AG08396 (cell line): ENCODE measurements around the gene LRFN4.

ENCODE experiments used
- DNase-seq: peaks from one replicate; pipeline ENCODE4 v3.0.0; 2012; ENCODE audit warnings: low spot score, mixed read lengths

The LRFN4 gene

GRCh38 chr11:66845143-66845875 is 11.6 kb upstream of the LRFN4 start:
- no peak for DNase-seq

GRCh38 chr11:66845876-66846212 is 11.0 kb upstream of the LRFN4 start:
- no peak for DNase-seq

- no peak for DNase-seq
Observed at GRCh38 chr11:66846671-66847091, 10.2 kb upstream of the LRFN4 start.

- DNase-seq, result no peak
Observed at GRCh38 chr11:66847461-66848232, 9.2 kb upstream of the LRFN4 start.

- DNase-seq, result no peak
Observed at GRCh38 chr11:66848671-66849500, 8.0 kb upstream of the LRFN4 start.

GRCh38 chr11:66849501-66850234 is 7.2 kb upstream of the LRFN4 start:
- DNase-seq, result no peak

GRCh38 chr11:66850235-66850587 is 6.7 kb upstream of the LRFN4 start:
- no peak for DNase-seq

GRCh38 chr11:66850588-66851238 is 6.2 kb upstream of the LRFN4 start:
- no peak for DNase-seq

- DNase-seq, result no peak
Observed at GRCh38 chr11:66851239-66851596, 5.6 kb upstream of the LRFN4 start.

- DNase-seq, result no peak
Observed at GRCh38 chr11:66851698-66852465, 5.0 kb upstream of the LRFN4 start.

GRCh38 chr11:66852466-66853241 is 4.2 kb upstream of the LRFN4 start:
- no peak for DNase-seq

- no peak for DNase-seq
Observed at GRCh38 chr11:66853242-66854229, 3.3 kb upstream of the LRFN4 start.

- no peak for DNase-seq
Observed at GRCh38 chr11:66854231-66854661, 2.6 kb upstream of the LRFN4 start.

GRCh38 chr11:66854729-66855211 is 2.1 kb upstream of the LRFN4 start:
- DNase-seq, result no peak

GRCh38 chr11:66855574-66856495 is 1.0 kb upstream of the LRFN4 start:
- peak; percentile 99 for DNase-seq

GRCh38 chr11:66857234-66857926 is 516 bp downstream of the LRFN4 start:
- peak; percentile 42 for DNase-seq

- DNase-seq, result no peak
Observed at GRCh38 chr11:66857927-66858185, 992 bp downstream of the LRFN4 start.
